Calu3 (cell line): ENCODE results near the gene GTF3C4. TPM values are rescaled to one million over a fixed set of nuclear protein-coding genes. Genes with fewer than 3 reads are reported as not detected.

ENCODE experiments used
- BruUV-seq: library from RNA; stranded (reverse); fragments of 400-500 nt; replicated peaks from 2 replicates; lab custom pipeline; 2021; lab: Mats Ljungman, UMichigan
- CTCF ChIA-PET: fragments of 300-600 bp; sonication (Branson Sonifier 250); formaldehyde crosslinking; loops from one replicate; lab custom pipeline; 2022; ENCODE audit warnings: antibody characterized with exemption; lab: Charles Lee
- DNase-seq: peaks from one replicate; pipeline ENCODE4 v3.0.0; 2022
- H3K27ac Mint-ChIP-seq: one replicate; pipeline ENCODE4 v1.8.0; 2022; ENCODE audit warnings: mixed read lengths; ENCODE audit not compliant: unreplicated experiment
- H3K27me3 Mint-ChIP-seq: one replicate; pipeline ENCODE4 v1.8.0; 2022; ENCODE audit warnings: mixed read lengths; ENCODE audit not compliant: unreplicated experiment
- H3K36me3 Mint-ChIP-seq: one replicate; pipeline ENCODE4 v1.8.0; 2022; ENCODE audit warnings: mild to moderate bottlenecking, moderate library complexity, mixed read lengths; ENCODE audit not compliant: insufficient read depth, unreplicated experiment
- H3K4me1 Mint-ChIP-seq: one replicate; pipeline ENCODE4 v1.8.0; 2022; ENCODE audit warnings: mild to moderate bottlenecking, low read depth, mixed read lengths; ENCODE audit not compliant: unreplicated experiment
- H3K4me3 Mint-ChIP-seq: one replicate; pipeline ENCODE4 v1.8.0; 2022; ENCODE audit warnings: mild to moderate bottlenecking, low read depth, moderate library complexity, mixed read lengths; ENCODE audit not compliant: unreplicated experiment
- H3K9me3 Mint-ChIP-seq: one replicate; pipeline ENCODE4 v1.8.0; 2022; ENCODE audit warnings: low read depth, mixed read lengths; ENCODE audit not compliant: unreplicated experiment
- intact Hi-C: fragments of 100-400 bp; cut with micrococcal nuclease; formaldehyde crosslinking; loops from one replicate; pipeline ENCODE4 v1.10.0; 2022; ENCODE audit not compliant: unreplicated experiment
- total RNA-seq: library from RNA; stranded (reverse); gene quantifications from 2 replicates; pipeline ENCODE4 v1.2.3, GENCODE V29; 2022
- TF ChIP-seq, protein P1 (sequence below): fragments of 200-600 bp; IDR thresholded peaks from one replicate; pipeline ENCODE4 v1.8.0; 2022; ENCODE audit warnings: antibody characterized with exemption; ENCODE audit not compliant: unreplicated experiment

Gene GTF3C4
- total RNA-seq, 1 experiment from 2014 or later = 16.1 TPM

- CTCF ChIA-PET = interaction anchor here (0.6 kb wide), 1 partner anchor 118 kb away, joined by 4 read pairs; no protein-coding TSS in a partner anchor
- Mint-ChIP-seq H3K4me3 (no peak overlapping the region), H3K36me3 (peaks cover 21% of the 10 kb centered on the region), H3K27ac (no peak overlapping the region), H3K4me1 (peaks cover 30% of the 10 kb centered on the region), H3K27me3 (no peaks in the 10 kb centered on the region), H3K9me3 (no peaks in the 10 kb centered on the region)
- intact Hi-C loops = no loop called here
- BruUV-seq = no TSS peak
- TF ChIP-seq, protein P1, sequence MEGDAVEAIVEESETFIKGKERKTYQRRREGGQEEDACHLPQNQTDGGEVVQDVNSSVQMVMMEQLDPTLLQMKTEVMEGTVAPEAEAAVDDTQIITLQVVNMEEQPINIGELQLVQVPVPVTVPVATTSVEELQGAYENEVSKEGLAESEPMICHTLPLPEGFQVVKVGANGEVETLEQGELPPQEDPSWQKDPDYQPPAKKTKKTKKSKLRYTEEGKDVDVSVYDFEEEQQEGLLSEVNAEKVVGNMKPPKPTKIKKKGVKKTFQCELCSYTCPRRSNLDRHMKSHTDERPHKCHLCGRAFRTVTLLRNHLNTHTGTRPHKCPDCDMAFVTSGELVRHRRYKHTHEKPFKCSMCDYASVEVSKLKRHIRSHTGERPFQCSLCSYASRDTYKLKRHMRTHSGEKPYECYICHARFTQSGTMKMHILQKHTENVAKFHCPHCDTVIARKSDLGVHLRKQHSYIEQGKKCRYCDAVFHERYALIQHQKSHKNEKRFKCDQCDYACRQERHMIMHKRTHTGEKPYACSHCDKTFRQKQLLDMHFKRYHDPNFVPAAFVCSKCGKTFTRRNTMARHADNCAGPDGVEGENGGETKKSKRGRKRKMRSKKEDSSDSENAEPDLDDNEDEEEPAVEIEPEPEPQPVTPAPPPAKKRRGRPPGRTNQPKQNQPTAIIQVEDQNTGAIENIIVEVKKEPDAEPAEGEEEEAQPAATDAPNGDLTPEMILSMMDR = no peak
- no peak for DNase-seq
Observed at GRCh38 chr9:132641216-132641615, 29.0 kb upstream of the GTF3C4 start.

DNA sequence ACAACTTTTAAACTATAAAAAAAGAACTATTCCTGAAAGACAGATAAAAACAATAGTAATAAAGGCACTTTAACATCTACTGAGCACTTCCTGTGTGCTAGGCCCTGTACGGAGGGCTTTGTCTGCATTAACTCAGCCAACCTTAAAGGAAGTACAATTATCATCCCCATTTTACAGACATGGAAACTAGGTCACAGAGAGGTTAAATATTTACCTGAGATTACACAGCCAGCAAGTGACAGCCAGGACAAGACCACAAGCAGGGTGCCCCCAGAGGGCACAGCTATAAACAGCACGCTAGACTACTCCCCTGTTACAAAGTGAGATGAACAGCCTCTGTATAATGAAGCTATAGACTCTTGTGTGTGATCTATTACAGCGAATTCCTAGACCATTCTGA is 26.0 kb upstream of the GTF3C4 start:
- H3K9me3 Mint-ChIP-seq = no peaks in the 10 kb centered on the region
- no TSS peak for BruUV-seq
- DNase-seq = peak; percentile 5
- TF ChIP-seq, protein P1 = no peak
- H3K27ac Mint-ChIP-seq = no peak overlapping the region
- H3K4me1 Mint-ChIP-seq = peaks cover 11% of the 10 kb centered on the region
- CTCF ChIA-PET = no interaction called here
- intact Hi-C loops = no loop called here
- H3K36me3 Mint-ChIP-seq = peaks cover 24% of the 10 kb centered on the region
- no peaks in the 10 kb centered on the region for H3K27me3 Mint-ChIP-seq
- no peak overlapping the region for H3K4me3 Mint-ChIP-seq

DNA sequence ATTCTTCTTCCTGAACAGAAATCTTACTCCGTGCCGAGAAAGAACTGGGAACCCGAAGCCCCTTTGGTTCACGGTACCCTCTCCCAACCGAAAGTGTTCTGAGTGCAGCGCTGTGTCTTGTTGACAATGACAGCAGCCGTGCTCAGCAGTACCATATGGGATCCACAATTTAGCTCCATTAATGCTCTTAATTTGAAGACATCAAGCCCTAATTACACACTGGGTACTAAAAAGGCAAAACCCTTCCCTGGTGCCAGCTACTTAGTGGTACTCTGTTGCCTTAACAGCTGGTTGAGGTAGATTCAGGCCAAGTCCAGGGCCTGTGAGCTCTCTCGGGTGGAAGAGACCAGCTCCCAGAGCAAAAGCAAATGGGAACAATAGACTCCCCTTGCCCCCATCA is 25.0 kb upstream of the GTF3C4 start:
- CTCF ChIA-PET = no interaction called here
- peaks cover 27% of the 10 kb centered on the region for H3K36me3 Mint-ChIP-seq
- intact Hi-C loops = no loop called here

GRCh38 chr9:132645711-132646110 is 24.6 kb upstream of the GTF3C4 start:
- DNase-seq = no peak
- Mint-ChIP-seq H3K27ac (no peak overlapping the region), H3K4me1 (no peaks in the 10 kb centered on the region), H3K36me3 (peaks cover 28% of the 10 kb centered on the region), H3K27me3 (no peaks in the 10 kb centered on the region), H3K4me3 (no peak overlapping the region), H3K9me3 (no peaks in the 10 kb centered on the region)
- CTCF ChIA-PET = no interaction called here
- TF ChIP-seq, protein P1 = no peak
- no TSS peak for BruUV-seq
- intact Hi-C loops = no loop called here

More for the DNA sequence above, 25.0 kb upstream of the GTF3C4 start:
- no peaks in the 10 kb centered on the region for H3K27me3 Mint-ChIP-seq
- TF ChIP-seq, protein P1 = no peak
- no peak overlapping the region for H3K4me3 Mint-ChIP-seq
- no peak overlapping the region for H3K27ac Mint-ChIP-seq
- no peaks in the 10 kb centered on the region for H3K9me3 Mint-ChIP-seq
- no peak for DNase-seq
- H3K4me1 Mint-ChIP-seq = peaks cover under 1% of the 10 kb centered on the region
- no TSS peak for BruUV-seq
